Skin epidermis (tissue), 12 donors: ENCODE measurements around the gene MAP1S.
"Not testable (repeated sequence)": the region's sequence is repeated elsewhere in the genome, so short reads cannot be mapped to it uniquely, and the experiment has no call there.

ENCODE experiments used
- H3K27ac ChIP-seq, 21 experiments: fragments of 200-600 bp; sonication (generic) in 11 of 21; one replicate each; pipeline ENCODE4 v1.5.0; 2020; ENCODE audit warnings: mild to moderate bottlenecking in 3 of 21, inconsistent platforms in 2 of 21, moderate library complexity in 2 of 21
- H3K4me3 ChIP-seq, 7 experiments: fragments of 200-600 bp; sonication (generic) in 2 of 7; one replicate each; pipeline ENCODE4 v1.5.0; 2020; ENCODE audit warnings: inconsistent platforms in 2 of 7, mild to moderate bottlenecking in 2 of 7, moderate library complexity in 1 of 7

The MAP1S gene

GRCh38 chr19:17754634-17755442 is 35.6 kb downstream of the MAP1S start:
- Histone ChIP-seq H3K27ac (peak overlapping the region in 1 of 21 experiments; percentile 10), H3K4me3 (no peak overlapping the region)

- Histone ChIP-seq H3K4me3 (no peak overlapping the region), H3K27ac (peak overlapping the region in 1 of 21 experiments; percentile 10)
Observed at GRCh38 chr19:17755443-17755890, 36.2 kb downstream of the MAP1S start.

- Histone ChIP-seq H3K27ac (no peak overlapping the region), H3K4me3 (no peak overlapping the region)
Observed at GRCh38 chr19:17755977-17756670, 36.8 kb downstream of the MAP1S start.

GRCh38 chr19:17757125-17757524 is 37.8 kb downstream of the MAP1S start:
- Histone ChIP-seq H3K27ac (no peak overlapping the region), H3K4me3 (no peak overlapping the region)

GRCh38 chr19:17758515-17758914 is 39.2 kb downstream of the MAP1S start:
- no peak overlapping the region for H3K27ac ChIP-seq

GRCh38 chr19:17761148-17761547 is 41.9 kb downstream of the MAP1S start:
- Histone ChIP-seq H3K27ac (no peak overlapping the region), H3K4me3 (no peak overlapping the region)

More at GRCh38 chr19:17758515-17758914, 39.2 kb downstream of the MAP1S start:
- no peak overlapping the region for H3K4me3 ChIP-seq

- Histone ChIP-seq H3K4me3 (no peak overlapping the region), H3K27ac (no peak overlapping the region)
Observed at GRCh38 chr19:17762505-17763229, 43.4 kb downstream of the MAP1S start.

DNA sequence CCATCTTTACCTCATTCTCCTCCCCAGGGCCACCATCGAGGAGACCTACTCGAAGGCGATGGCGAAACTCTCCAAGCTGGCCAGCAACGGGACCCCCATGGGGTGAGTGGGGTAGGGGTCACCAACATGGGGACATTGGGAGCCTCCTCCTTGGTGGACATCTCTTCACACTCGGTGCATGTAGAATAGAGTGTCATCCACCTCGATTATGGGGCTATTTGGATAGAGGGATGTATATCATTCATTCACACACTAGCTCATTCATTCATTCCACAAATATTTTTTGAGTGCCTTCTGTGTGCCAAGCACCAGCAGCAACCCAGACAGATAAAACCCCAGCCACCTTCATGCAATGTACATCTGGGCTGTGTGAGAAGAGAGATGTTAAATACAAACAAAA is 45.1 kb downstream of the MAP1S start:
- Histone ChIP-seq H3K27ac (no peak overlapping the region), H3K4me3 (no peak overlapping the region)

DNA sequence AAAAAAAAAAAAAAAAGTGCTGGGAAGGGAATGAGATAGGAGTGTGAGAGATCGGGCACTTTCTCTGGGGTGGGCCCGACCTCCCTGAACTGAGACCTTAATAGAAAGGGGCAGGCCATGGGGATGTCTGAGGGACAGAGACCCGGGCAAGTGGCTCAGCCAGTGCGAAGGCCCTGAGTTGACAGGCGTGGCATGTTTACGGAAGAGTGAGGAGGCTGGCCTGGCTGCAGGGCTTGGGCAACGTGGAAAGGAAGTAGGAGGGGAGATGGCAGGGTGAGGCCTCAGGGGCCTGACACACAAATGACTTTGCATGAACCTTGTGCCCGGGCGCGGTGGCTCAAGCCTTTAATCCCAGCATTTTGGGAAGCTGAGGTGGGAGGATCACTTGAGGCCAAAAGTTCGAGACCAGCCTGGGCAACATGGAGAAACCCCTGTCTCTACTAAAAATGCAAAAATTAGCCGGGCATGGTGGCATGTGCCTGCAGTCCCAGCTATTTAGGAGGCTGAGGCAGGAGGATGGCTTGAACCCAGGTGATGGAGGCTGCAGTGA is 45.9 kb downstream of the MAP1S start:
- Histone ChIP-seq H3K27ac (peak overlapping the region in 2 of 21 experiments; percentile 23 to 59), H3K4me3 (no peak overlapping the region)

GRCh38 chr19:17766543-17767131 is 47.4 kb downstream of the MAP1S start:
- Histone ChIP-seq H3K27ac (peak overlapping the region in 1 of 21 experiments; percentile 6), H3K4me3 (peak overlapping the region in 1 of 7 experiments; percentile 3)

DNA sequence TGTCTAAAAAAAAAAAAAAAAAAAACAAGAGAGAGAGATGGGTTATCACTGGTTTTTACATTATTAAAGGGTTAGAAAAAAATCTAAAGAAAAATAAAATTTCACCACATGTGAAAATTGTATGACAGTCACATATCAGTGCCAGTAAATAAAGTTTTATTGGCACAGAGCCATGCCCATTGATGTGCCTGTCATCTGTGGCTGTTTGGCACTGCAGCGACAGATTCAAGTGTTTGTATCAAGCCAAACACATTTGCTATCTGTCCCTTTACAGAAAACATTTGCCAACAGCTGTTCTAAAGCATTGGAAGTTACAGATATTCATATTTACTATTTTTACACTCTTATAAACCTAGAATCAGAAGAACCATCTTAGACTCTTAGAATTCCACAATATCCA is 48.3 kb downstream of the MAP1S start:
- Histone ChIP-seq H3K27ac (no peak overlapping the region), H3K4me3 (no peak overlapping the region)

DNA sequence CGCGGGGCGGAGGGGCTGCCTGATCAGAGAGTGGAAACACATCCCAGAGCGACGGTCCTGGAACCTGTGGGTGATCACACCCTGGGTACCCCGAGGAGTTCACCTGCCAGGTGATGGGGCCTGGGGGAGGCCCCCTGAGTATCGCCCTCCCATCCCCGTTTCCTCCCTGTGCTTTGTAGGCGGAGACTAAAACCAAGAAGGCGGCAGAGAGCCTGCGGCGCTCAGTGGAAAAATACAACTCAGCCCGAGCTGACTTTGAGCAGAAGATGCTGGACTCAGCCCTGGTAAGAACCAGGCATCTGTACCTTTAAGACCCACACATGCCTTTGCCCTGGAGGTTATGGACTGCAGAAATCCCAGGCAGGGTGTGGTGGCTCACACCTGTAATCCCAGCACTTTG is 51.3 kb downstream of the MAP1S start:
- H3K4me3 ChIP-seq = no peak overlapping the region
- no peak overlapping the region for H3K27ac ChIP-seq

GRCh38 chr19:17772172-17772571 is 52.9 kb downstream of the MAP1S start:
- no peak overlapping the region for H3K27ac ChIP-seq
- no peak overlapping the region for H3K4me3 ChIP-seq

DNA sequence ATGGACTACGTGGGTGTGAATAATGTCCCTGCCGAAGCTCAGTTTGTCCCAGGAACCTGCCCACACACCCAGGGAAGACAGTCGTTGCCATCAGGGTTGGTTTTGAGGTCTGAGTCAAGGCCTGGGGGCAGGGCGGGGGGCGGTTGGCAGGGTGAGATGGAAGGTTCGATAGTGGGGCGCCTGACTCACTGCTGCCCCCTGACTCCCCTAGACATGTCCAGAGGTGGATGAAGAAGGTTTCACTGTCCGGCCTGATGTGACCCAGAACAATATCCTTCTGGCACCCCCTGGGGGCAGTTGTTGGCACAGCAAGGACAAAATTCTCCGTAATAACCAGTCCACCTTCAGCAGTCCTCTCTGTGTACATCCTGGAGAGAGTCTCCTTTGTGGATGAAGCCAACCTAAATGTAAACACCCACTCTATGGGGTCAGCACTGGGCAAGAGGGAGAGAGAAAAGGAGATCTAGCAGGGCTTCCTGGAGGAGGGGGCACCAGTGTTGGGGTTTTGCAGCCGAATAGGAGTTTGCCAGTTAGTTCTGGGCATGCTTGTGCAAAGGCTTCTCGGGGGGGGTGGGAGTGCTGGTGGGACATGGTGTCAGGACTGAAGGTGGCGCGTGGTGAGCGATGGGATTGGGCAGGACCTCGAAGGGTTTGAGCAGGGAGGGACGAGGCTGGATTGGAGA is 56.1 kb downstream of the MAP1S start:
- no peak overlapping the region for H3K4me3 ChIP-seq
- H3K27ac ChIP-seq = peak overlapping the region in 1 of 21 experiments; percentile 16

DNA sequence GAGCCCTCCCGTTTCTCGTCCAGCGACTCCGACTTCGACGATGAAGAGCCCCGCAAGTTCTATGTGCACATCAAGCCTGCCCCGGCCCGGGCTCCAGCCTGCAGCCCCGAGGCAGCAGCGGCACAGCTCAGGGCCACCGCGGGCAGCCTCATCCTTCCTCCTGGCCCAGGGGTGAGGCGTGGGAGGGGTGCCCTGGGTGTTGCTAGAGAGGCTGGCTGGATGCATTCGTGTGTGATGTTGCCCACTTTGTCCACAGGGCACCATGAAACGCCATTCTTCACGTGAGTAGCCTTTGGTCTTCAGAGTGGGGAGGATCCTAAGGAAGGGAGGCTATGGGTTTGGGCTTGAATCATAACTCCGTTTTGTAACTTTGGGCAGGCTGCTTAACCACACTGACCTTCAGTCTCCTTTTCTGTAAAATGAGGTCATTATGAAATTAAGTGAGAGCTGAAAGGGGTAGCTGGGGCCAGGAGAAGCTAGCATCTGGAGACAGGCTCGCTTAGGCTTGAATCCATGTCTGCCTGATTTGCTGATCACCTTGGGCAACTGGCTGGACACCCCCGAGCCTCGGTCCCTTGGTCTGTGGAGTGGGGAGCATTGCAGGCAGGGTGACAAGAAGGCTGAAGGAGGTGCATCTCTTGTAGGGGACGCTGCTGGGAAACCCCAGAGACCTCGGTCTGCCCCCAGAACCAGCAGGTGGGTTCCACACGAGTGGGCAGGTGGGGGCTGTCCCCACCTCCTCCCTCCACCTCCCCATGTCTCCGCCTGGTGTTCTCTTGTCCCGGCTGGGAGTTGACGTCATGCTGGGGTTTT is 56.9 kb downstream of the MAP1S start:
- H3K4me3 ChIP-seq = no peak overlapping the region
- H3K27ac ChIP-seq = peak overlapping the region in 1 of 21 experiments; percentile 16

GRCh38 chr19:17777840-17778239 is 58.6 kb downstream of the MAP1S start:
- H3K4me3 ChIP-seq, H3K27ac ChIP-seq: not testable (repeated sequence)

DNA sequence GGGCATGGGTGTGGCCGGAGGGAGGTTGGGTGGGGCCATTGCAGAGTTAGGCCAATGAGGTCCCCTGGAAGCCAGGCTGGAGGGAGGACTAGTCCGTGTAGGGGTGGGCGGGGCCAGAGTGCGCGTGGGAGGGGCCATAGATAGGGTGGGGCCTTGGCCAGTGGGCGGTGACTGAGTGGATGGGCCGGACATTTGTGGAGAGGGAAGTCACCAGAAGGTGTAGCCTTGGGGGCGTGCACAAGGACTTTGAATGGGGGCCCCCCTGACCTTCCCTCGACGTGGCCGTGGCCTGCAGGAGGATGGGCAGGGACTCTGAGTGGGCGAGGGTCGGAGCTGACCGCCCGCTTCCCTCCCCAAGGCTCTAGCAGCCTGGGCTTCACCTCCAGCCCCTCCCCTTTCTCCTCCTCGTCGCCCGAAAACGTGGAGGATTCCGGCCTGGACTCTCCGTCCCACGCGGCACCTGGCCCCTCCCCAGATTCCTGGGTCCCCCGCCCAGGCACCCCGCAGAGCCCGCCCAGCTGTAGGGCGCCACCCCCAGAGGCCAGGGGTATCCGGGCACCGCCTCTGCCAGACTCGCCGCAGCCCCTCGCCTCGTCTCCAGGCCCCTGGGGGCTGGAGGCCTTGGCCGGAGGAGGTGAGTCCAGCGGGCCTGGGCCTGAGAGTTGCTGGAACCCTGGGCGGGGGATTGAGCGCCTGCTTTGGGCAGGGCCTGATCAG is 59.1 kb downstream of the MAP1S start:
- H3K27ac ChIP-seq = peak overlapping the region in 1 of 21 experiments; percentile 48
- peak overlapping the region in 1 of 7 experiments; percentile 11 for H3K4me3 ChIP-seq
